LNCaP clone FGC (cell line): ENCODE measurements around the gene UBE2Q2.

Experiments used
- DNase-seq: peaks from one replicate; pipeline ENCODE4 v3.0.0-alpha.2; 2011; ENCODE audit warnings: low read depth
- H3K4me3 ChIP-seq: 2 replicates; pipeline ENCODE4 v1.5.1; 2011; ENCODE audit warnings: mild to moderate bottlenecking, low read depth, low read length, control low read depth
- TF ChIP-seq, protein P1 (sequence below): IDR thresholded peaks from 2 replicates; pipeline ENCODE4 v1.5.1; 2012; ENCODE audit warnings: mild to moderate bottlenecking; ENCODE audit not compliant: control insufficient read depth, insufficient read depth; ENCODE audit errors: extremely low read depth

Gene UBE2Q2

DNA sequence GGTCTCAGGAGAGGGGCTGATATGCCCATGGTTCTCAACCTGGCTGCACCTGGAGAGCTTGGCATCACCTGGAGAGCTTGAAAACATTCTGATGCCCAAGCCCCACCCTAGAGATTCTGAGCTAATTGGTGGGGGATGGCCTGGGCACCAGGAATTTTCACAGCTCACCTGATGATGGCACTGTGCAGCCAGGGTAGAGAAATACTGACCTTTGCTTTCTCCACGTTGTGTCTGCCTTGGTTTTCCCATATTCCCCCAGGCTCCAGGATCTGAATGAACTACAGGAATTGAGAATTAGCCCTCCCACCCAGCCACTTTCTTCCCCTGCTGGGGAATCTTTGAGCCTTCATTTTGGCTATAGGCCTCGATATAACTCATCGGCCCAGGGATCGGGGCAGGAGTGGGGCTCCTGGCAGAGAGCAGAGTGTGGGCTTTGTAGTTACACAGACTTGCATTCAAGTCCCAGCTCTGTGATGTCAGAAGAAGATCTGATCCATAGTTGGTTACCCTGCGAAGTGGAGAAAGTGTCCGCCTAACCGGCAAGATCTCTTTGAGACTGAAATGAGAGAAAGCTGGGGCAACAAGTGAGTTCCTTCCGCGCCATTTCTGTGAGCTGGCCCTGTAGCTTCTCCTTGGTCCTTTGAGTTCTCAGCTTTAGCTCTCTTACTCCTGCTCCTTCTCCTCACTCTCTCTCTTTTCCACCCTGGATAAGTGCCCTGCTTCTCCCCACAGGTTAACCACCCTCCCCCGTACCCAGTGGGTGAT is 33.1 kb upstream of the UBE2Q2 start:
- TF ChIP-seq, protein P1, sequence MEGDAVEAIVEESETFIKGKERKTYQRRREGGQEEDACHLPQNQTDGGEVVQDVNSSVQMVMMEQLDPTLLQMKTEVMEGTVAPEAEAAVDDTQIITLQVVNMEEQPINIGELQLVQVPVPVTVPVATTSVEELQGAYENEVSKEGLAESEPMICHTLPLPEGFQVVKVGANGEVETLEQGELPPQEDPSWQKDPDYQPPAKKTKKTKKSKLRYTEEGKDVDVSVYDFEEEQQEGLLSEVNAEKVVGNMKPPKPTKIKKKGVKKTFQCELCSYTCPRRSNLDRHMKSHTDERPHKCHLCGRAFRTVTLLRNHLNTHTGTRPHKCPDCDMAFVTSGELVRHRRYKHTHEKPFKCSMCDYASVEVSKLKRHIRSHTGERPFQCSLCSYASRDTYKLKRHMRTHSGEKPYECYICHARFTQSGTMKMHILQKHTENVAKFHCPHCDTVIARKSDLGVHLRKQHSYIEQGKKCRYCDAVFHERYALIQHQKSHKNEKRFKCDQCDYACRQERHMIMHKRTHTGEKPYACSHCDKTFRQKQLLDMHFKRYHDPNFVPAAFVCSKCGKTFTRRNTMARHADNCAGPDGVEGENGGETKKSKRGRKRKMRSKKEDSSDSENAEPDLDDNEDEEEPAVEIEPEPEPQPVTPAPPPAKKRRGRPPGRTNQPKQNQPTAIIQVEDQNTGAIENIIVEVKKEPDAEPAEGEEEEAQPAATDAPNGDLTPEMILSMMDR, result peak; percentile 71
- peak; percentile 17 for DNase-seq
- no peak overlapping the region for H3K4me3 ChIP-seq

DNA sequence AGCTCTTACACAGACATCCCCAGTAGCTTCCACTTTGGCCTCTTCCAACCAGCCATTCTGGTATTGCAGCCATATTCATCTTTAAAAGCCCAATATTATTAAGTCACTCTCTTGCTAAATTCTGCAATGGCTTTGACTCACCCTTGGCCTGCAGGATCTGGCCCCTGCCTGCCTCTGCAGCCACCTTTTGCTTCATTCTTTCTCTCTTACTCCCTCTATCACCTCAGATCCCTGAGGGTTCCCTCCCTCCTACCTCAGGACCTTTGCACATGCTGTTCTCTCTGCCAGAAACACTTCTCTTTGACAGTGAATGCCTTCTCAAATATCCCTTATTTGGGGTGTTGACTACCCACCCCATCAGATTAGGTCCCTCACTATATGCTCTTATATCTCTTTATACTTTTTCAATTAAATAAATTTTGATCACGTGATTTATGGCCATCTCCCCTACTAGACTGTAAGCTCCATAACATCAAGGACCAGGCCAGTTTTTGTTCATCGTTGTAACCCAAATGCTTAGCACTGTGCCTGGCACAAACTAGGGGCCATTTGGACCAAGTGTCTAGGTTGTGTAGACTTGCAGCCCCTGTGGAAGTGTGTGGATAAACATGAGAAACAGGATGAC is 32.3 kb upstream of the UBE2Q2 start:
- TF ChIP-seq, protein P1, result no peak
- no peak for DNase-seq

DNA sequence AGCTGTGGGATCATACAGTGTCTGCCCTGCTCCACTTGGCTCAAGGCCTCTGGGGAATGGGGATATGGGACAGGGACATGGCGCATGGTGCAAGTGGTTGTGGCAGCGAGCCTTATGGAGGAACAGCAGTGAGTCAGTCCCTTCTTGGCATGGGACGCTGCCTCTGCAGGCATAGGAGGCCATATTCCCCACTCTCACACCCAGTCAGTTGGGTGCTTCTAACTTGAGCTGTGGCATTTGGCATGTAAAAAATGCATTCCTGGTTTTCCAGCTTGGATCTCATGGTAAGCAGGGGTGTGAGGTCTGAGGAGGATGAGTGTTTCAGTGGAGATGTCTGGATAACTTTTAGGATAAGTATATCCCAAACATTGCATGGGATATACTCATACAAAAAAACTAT is 31.6 kb upstream of the UBE2Q2 start:
- DNase-seq, result no peak
- no peak overlapping the region for H3K4me3 ChIP-seq
- TF ChIP-seq, protein P1, result no peak

More for the DNA sequence above, 32.3 kb upstream of the UBE2Q2 start:
- no peak overlapping the region for H3K4me3 ChIP-seq

DNA sequence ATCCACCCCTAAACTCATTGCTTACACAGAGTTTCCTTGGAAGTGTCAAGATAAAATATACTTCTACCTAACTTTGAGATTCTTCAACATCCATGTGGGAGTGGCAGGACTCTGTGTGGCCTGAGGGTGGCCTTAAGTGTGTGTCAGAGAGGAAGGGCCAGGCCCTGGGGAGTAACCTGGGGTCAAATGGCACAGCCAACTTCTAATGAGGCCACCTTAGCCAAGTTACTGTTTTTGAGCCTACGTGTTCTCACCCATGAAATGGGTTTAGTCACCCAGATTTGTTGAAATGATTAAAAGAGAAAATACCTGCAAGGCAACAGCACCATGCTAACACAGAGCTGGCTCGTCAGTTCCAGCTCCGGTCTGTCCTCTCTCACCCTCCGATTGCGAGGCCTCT is 28.5 kb upstream of the UBE2Q2 start:
- TF ChIP-seq, protein P1, result no peak
- H3K4me3 ChIP-seq, result no peak overlapping the region
- no peak for DNase-seq

DNA sequence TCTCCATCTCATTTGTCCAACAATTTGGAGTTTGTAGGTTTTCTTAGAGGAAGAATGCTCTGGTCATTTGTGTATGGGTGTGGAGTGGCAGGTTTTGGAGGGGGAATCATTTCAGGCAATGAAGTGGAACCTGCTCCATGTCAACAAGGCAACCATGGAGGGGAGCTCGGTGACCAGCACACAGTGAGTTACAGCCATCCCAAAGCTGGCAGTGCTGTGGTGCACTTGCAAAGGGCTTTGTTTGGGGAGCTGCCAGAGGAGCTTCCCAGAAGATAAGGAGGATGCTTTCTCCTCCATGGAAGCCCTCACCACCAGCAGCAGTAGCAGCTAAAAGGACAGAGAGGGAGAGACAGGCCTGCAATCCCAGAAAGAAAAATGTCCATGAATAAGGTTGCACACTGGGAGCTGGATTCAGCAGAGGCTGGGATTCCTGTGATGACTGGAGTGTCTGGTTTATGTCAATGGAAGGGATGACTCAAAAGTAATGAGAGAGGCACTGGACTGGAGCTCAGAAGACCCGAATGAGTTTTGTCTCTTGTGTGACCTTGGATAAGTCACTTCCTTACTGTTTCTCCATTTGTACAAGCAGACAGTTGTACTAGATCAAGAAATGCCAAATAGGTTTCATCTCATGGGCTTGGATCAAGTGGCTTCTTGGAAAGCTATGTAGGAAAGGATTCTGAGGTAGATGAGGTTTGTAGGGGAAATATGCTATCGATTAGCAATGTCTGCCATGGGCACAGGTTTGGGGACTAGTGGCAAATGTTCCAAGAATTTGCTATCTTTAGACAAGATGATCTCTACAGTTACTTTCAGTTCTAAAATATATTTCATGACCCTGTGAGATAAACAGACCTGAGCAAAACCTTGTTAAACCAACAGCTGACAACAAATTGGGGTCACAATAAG is 27.2 kb upstream of the UBE2Q2 start:
- TF ChIP-seq, protein P1, result no peak
- no peak overlapping the region for H3K4me3 ChIP-seq
- DNase-seq, result no peak

DNA sequence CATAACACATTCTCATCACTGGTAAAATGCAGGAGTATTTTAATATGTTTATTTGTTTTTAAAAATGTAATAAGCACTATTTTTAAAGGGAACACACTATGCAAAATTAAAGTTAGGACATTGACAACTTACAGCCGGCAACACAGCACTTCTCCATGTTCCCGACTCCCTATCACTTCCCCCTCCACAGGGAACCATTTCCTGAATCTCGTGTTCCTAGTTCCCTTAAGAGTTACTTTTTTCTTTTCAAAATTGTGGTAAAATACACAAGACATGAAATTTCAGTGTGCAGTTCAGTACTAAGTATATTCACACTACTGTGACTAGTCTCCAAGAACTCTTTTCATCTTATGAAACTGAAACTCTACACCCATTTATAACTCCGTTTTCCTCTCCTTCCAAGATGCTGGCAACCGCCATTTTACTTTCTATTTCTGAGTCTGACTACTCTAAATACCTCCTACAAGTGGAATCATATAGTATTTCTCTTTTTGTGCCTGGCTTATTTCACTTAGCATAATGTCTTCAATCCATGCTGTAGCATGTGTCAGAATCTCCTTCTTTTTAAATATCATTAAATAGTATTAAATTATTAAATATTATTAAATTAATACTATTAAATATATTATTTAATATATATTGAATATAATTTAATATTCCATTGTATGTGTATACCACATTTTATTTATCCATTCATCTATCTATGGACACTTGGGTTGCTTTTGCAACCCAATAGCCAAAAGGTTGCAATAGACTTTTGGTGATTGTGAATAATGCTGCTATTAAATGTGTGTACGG is 25.9 kb upstream of the UBE2Q2 start:
- H3K4me3 ChIP-seq, result no peak overlapping the region

More for the DNA sequence above, 25.9 kb upstream of the UBE2Q2 start:
- DNase-seq, result no peak
- TF ChIP-seq, protein P1, result no peak
